TTC549 (cell line): ENCODE measurements around the gene TESMIN.

Source experiments
- FAIRE-seq: peaks from 2 replicates; lab custom pipeline; 2012; peaks lifted over from hg19 to GRCh38; lab: Jason Lieb, UNC

TESMIN gene

DNA sequence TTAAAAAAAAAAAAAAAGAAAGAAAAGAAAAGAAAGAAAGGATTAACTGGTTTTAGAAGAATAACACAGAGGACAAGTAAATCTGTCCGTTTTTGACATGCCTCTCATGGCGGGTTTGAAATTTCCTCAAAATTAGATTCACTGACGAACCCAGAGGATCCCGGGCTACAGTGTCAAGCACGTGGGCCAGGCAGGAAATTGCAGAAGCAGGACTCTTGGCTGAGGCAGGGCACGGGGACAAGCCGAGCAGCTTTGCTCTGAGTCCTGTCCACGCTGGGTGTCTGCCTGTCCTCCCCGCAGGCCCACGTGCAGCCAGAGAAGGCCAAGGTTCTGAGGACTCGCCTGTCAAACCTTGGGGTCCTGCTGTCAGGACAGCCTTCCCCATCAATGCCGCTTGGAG lies 42.3 kb downstream of the TESMIN start:
- FAIRE-seq, result no peak

DNA sequence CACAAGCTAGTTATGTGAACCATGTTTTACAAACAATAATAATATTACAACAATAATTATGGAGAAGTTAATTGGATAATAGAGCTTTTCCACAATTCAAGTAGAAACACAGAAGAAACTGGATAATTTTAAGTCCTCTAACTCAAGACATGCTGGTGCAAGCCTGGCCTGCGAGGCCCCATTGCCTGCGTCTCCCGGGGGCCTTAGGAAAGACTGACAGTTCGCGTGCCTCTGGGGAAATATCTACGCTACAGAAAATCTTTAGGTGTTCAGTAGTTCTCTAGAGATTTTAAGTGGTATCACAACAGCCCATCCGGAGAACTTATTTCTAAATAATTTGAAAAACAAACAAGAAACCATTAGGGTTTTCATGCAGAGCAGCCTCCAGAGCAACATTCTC lies 43.8 kb downstream of the TESMIN start:
- no peak for FAIRE-seq

DNA sequence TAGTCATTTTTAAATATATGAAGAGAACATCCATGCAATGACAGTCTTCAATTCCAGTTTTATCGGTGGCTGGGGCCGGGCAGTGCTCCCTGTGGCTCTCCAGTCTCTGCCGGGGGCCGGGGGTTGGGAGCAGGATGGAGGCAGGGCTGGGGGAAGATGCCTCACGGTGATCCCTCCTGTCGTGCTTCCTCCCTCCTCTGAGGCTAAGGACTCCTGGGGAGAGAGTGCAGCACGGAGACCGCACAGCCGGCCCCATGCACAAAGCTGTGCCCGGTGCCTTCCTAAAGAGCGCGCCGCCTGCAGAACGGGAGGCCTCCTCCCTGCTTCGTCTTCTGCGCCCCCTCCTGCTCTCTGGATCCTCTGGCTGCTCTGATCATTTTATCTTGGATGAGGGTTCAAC lies 46.4 kb downstream of the TESMIN start:
- FAIRE-seq, result no peak

DNA sequence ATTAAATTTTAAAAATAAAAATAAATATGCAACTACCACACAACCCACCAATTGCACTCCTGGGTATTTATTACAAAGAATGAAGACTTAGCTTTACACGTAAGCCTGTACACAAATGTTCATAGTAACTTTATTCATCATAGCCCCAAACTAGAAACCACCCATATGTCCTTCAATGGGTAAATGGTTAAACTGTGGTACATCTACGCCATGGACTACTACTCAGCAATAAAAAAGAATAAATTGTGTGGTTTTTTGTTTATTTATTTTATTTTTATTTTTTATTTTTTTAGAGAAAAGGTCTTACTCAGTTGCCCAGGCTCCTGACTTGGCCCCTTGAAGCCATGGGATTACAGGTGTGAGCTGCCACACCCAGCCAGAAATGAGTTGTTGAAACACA lies 52.3 kb downstream of the TESMIN start:
- FAIRE-seq, result no peak

DNA sequence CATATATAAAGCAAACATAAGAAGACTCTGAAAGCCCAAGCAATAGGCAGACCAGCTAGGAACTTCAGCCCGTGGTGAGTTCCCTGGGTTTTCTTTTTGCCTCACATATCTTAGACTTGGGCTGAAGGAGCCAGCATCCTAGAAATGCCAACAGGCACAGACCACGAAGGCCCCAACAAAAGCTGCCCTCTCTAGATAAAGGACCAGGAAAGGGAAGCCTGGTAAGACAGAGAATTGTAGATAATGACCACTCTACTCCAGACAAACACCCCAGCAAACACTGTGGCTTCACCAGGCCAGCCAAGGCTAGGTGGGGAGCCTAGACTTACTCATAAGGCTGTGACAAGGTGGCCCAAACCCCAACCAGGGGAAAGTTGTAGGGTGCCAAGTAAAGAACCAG lies 55.8 kb downstream of the TESMIN start:
- FAIRE-seq, result no peak

DNA sequence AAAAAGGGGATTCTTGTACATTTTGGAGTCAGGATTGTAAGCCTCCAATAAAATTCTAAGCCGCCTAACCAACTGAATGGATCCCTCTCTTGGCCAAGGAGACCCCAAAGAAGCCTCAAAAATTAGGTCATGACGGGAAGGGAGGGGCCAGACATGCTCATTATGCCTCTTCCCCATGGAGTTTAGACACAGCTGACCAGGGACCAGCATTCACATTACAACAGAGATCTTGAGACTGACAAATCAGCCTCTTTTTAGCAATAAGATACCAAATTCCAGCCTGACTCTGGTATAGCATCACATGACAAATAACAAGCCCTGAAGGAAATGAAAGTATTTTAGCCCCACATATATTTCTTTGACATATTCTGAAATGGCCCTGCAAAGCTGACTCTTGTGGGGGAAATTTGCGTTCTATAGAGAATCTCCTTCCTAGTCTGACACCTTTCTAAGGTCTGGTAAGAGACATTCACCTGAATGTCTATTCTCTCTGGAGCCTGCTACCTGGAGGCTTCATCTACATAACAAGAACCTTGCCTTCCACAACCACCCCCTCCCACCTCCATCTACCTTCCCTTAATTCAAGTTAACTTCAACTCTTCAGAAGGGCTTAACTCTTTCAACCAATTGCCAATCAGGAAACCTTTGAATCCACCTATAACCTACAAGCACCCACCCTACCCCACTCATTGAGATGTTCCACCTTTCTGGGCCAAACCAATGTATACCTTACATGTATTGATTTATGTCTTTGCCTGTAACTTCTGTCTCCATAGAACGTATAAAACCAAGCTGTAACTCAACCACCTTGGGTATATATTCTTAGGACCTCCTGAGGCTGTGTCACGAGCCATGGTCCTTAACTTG lies 56.7 kb downstream of the TESMIN start:
- no peak for FAIRE-seq

DNA sequence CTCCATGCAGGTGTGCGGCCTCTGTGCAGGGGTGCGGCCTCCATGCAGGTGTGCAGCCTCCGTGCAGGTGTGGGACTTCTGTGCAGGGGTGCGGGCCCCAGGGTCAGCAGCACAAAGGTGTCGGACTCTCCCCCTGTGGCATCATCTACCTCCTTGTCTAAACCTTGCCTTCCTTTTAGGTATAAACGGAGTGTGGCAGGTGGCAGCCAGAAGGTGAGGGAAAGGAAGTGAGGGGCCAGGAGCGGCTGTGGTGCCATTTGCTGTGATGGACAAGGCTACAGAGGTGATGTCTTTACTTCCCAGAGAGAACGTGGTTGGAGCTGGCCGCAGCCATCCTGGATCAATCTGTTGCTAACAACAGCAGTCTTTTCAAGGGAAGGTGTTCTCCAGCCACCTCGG lies 57.8 kb downstream of the TESMIN start:
- no peak for FAIRE-seq

DNA sequence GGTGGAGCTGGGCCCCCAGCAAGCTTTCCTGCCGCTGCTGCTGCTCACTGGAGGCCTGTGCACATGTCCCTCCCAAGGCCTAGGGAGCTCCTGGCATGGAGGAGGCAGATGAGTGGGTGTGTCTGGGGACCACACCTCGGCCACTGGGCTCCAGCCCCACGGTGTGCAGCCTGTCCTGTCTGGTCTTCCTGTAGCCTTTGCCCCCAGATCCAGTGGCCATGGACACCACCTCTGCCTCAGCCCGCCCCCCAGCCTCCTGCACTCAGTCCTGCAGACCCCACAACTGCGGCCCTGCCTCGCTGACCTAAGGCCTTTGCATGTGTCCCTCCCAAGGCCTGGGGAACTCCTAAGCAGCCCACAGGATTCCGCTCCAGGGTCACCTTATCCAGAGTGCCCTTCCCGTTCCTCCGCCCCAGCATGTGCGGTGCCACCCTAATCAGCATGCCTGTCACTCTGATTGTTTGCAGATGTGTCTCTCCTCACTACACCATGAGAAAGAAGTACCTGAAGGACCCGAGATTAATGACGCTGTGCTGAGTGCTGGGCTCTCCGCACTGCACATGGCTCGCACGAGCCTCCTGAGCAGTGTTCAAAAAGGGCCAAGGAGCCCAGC lies 58.3 kb downstream of the TESMIN start:
- no peak for FAIRE-seq

DNA sequence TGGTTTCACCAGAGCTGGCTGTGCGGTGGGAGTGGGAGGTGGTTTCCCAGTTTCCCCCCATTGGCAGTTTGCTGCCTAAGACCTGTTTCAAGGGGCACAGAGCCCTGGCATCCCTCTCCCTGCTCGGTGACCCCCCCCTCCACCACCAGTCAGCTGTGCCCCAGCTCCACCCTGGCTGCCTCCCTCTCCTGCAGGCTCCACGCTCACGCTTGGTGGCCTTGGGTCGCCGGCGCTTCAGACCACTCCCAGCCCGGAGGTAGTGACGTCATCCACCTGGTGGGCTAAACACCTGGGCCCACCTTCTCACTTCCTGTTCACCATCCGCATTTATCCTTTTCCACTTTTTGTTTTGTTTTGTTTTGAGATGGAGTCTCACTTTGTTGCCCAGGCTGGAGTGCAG lies 59.2 kb downstream of the TESMIN start:
- FAIRE-seq, result no peak

DNA sequence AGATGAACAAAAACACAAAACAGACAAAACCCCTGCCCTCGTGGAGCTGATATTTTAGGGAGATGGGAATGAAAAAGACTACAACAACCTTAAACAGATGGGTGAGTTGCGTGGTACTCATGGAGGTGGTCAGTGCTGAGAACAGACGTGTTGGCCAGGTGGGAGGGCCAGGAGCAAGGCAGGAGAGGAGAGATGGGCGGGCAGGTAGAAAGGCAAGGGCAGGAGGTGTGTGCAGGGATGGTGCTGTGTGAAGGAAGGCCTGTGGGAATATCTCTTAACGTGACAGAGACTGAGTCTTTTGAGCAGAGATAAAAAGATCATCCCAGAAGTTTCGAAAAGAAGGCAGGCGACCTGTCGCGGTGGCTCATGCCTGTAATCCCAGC lies 59.9 kb downstream of the TESMIN start:
- no peak for FAIRE-seq

DNA sequence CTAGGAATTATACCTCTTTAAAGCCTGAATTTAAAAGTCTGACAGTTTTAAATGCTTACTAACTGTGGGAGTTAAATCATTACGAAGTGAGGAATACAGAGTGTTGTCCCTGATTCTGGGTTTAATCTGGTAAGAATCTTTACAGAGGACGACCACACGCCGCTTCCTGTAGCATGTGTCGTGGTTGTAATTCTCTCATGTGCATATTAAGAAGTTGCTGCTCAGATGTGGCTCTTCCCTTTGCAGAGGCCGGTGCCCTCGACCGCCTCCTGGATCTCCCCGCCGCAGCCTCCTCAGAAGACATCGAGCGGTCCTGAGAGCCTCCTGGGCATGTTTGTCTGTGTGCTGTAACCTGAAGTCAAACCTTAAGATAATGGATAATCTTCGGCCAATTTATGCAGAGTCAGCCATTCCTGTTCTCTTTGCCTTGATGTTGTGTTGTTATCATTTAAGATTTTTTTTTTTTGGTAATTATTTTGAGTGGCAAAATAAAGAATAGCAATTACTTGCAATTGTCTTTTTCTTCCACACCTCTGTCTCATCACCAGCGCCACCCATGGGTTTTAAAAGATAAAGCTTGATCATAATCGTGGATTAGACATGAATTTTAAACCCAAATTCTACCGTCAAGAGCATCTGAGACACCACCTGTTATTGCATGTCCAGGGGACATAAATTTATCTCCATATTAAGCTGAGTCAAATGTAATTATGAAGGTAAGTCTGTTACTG lies 60.5 kb downstream of the TESMIN start:
- FAIRE-seq, result no peak

DNA sequence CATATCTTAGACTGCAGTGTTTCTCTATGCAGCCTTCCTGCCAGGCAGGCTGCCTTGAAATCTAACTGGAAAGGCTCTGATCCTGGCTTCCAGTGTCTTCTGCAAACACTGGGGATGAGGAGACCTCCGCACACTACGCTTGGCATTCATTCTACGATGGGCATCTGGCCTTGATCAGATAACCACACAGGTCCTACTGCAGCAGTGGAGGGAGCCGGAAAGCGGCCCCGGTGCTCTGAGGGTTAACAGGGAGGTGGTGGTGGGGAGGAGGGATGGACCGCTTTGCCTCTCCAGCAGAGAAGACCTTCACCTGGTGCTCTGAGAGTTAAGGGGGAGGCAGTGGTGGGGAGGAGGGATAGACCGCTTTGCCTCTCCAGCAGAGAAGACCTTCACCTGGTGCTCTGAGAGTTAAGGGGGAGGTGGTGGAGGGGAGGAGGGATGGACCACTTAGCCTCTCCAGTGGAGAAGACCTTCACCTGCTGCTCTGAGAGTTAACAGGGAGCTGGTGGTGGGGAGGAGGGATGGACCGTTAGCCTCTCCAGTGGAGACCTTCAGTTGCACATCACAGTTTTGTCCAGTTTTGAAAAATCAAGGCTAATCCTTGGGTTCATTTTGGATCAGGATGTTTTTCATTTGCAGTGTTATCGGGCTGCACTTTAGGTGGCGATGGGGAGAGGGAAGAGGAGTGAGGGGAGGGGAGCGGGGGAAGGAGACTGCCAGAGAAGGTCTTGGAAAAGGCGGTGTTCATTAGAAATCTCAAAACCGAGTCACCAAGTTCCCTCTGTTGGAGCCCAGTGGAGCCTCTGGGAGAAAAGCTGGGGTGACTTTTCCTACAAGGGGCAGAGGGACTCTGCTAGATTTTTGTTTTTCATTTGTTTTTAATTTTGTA lies 61.3 kb downstream of the TESMIN start:
- FAIRE-seq, result no peak

DNA sequence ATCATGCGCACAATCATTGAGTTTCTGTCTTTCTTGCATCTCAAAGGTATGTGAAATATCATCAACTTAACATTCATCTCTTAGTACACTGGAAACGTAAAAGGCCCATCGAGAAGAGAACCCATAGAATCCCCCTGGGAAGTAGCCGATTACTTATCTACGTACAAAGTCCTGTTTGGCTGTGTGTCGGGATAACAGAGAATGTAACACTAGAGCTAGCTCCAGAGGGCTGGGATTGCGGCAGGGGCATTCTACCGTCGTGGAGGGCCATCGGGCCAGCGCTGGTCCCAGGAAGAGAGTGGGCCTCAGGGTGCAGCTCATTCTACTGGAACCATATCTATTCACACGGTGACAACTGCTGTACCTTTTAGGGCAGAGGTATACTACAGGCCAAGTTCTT lies 62.4 kb downstream of the TESMIN start:
- FAIRE-seq, result no peak

DNA sequence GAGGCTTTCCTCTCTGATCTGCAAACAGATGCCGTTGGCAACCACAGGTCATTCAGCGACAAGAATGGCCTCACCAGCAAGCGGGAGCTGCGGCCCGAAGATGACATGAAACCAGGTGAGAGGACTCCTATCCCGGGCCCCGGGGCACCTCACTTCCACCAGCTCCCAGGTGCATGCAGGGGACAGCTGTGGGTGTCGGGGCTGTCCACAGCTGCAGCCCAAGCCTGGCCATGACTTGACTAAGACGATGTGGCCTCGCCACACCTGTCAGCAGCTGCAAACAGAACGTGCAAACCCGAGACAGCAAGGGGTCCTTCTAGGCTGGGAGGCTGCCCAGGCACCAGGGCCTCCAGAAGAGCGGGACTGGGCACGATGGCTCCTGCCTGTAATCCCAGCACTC lies 63.3 kb downstream of the TESMIN start:
- FAIRE-seq, result no peak

DNA sequence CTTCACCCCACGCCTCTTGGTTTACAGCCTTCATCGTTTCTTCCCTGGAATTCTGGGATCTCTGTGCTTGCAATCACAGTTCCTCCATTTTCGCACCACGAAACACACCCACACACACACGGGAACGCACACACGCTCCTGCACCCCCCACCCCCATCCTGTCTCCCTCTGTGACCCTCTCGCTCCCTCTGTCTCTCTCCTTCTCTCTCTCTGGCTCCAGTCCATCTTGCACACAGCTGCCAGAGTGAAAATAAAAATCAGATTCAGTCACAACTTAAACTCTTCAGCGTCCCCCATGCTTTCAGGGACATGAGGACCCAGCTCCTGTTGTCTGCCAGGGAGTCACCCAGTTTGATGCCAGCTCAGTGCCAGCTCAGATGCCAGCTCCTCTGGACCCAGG lies 64.0 kb downstream of the TESMIN start:
- FAIRE-seq, result no peak

DNA sequence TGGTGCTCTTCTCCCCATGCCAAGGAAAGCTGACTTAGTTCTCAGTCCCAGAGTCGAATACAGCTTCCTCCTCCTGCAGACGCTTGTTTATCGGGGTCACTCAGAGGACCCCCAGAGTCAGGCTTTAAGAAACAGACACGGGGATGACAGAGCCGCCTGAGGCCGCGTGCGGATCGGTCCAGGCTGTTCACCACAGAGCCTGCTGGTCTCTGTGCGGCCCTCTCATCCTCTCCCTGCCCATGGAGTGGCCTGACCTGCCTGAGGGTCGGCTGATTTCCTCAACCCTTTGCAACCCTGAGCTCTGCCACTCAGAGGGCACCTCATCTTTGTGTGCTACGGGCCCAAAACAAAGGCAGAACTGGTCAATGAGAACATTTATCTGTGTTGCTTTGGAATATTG lies 64.8 kb downstream of the TESMIN start:
- no peak for FAIRE-seq

DNA sequence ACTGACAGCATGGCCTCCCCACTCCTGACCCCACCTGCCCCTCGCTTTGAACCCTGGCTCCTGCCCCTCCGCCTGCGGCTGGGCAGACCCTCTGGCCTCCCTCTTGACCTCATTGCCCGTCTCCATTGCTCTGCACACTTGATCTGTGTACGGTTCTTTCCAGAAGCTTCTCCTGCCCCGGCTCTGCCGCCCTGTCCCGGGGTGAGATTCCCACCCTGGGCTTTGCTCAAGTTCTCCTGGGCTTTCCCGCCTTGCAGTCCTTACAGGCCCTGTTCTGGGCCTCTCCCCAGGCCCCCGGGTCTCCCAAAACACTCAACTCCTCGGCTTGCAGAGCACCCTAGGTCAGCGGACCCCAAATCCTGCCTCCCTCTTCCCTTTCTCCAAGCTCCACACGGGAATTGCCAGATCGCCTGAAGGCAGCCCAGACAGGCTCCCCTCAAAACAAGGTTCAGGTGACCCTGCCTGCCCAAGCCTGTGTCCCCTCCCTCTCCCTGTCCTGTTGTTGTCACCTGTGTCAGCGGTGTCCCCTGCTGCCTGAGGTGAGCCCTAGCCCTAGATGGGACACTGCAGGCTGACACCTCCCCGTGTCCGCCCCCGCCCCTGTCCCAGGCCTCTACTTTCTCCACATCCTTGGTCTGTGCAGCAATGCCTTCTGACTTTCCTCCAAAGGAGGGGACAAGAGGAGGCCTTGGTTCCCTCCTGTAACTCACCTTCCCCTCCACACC lies 65.5 kb downstream of the TESMIN start:
- FAIRE-seq, result no peak

DNA sequence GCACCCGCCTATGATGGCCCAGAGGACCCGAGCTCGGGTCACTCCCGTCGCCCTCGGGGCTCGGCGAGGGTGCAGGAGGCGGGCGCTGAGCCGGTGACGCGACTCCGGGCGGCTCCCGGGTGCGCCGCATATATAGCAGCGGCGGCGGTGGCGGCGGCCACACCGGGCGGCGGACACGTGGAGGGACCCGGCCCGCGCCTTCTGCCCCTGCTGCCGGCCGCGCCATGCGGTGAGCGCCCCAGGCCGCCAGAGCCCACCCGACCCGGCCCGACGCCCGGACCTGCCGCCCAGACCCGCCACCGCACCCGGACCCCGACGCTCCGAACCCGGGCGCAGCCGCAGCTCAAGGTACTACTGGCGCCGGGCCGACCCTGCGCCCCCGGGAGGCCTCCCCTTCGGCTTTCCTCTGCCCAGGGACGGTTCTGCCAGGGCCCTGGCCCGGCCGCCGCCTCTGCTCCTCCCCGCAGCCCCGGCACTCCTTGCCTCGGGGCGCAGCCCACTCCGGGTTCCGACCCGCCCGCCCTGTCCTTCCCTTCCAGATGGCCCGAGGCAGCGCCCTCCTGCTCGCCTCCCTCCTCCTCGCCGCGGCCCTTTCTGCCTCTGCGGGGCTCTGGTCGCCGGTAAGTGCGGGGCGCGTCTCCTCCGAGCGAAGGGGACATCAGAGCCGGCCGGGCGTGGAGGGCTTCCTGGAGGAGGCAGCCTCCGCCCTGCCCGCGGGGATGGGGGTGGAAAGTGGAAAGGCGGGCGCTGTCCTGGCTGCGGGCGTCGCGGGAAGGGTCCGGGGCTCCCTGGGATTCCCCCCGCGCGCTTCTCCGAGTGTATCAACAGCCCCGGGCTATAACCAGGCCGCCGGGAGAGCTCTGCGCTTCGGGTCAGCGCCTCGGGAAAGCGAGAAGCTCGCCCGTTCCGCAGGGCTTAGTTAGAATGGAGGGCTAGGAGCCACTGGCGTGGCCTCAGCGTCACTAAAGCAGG lies 66.6 kb downstream of the TESMIN start, which contains the start of gene GAL:
TSS of gene GAL (plus strand) at position 160 of the 972 bp plus-strand sequence. CDS start at position 540, 380 bp downstream.
- FAIRE-seq, result no peak

DNA sequence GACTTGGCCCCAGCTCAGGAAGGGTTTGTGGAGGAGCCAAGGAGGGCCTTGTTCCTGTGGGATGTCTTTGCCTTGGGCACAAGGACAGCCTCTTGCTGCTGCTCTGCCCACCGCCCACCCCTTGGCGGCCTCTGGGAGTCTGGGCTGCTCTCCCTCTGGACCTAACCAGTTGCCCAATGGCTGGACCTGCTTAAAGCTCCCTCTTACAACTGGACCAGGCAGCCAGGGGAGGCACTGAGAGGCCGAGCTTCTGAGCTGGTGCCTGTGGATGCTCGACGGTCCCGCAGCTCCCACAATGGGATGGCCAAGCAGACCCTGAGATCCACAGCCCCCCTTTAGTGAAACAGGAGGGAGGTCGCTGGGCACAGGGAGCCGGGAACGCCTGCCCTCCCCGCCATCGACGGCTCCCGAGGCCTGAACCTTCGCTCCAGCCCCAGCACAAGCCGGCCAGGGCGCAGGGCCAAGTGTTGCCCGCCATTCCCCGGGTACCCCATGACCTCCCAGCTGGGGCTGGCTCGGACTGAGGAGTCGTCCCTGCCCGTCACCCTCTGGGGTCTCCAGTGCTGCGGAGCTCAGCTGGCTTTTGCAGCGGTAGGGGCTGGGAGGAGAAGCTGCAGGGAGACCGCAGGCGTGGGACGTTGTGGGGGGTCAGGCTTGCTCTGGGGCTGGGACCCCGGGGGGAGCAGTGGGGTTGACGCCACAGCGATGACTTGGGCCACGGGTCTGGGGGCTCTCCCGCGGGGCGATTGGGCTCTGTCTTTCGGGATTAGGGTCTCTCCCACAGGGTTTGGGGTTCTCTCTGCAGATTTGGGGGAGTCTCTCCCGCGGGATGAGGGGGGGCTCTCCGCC lies 67.6 kb downstream of the TESMIN start:
- FAIRE-seq, result no peak
